Kidney tubule cell (primary cell): ENCODE measurements around the gene ZNHIT6.
"Not testable (repeated sequence)": the region's sequence is repeated elsewhere in the genome, so short reads cannot be mapped to it uniquely, and the experiment has no call there.

Experiments used
- DNase-seq: peaks from one replicate; pipeline ENCODE4 v3.0.0-alpha.2; 2018; ENCODE audit warnings: low spot score

The ZNHIT6 gene

DNA sequence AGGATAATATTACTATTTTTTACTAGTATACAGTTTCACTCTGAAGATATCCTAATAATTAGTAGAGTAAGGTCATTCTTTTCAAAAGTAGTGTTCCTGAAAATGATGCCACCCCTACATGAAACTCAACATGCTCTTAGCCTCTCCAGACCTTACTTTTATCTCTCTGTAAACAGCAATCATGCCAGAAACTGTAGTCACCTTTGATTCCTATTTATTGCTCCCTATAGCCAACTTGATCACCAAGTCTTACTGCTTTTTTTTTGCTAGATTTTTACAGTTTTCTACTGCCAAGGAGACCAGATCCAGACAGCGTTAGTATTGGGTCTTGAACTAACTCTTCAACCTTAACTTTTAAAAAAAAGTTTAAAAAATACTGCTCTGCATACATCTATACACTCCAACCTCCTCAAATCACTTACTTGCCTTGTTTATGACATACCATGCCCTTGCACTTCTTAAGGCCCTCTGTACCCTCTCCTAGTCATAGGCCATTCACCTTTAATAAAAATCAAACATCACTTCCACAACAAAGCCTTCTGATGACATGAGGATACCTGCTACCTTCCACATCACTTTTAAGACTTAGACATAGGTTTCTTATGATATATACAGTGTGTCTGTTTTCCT is 36.1 kb downstream of the ZNHIT6 start:
- DNase-seq = no peak

DNA sequence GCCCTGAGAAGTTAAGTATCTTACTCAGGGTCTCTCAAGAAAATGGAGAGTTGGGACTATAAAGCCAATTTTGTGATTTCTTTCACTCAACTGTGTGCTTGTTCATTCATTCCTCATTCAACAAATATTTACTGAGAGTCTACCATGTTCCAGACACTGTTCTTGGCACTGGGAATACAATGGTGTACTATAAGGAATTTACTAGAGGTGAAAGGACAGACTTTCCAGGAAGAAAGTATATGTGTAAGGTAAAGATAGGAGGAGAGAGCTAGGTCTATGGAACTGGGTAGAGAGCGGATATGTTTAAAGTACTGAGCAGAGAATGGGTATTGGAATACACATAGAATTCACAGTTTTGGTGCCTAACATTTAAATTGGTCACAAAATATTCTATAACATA is 42.3 kb downstream of the ZNHIT6 start:
- DNase-seq = no peak

DNA sequence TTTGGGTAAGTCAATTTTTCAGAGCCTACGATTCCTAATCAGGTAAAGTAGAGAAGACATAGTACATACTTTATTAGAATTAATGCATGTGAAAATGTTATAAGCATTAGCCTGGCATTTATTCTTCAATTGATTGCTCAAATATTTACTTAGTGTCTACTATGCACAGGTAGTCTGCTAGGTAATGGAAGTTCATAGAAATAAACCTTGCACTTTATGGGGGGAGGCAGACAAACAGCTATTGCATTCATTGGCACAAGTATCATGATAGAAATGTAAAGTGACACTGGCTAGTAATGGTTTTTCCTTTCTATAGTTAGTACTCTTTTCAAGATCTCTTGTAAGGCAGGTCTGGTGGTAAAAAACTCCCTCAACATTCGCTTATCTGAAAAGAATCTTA is 44.9 kb downstream of the ZNHIT6 start:
- DNase-seq = no peak

DNA sequence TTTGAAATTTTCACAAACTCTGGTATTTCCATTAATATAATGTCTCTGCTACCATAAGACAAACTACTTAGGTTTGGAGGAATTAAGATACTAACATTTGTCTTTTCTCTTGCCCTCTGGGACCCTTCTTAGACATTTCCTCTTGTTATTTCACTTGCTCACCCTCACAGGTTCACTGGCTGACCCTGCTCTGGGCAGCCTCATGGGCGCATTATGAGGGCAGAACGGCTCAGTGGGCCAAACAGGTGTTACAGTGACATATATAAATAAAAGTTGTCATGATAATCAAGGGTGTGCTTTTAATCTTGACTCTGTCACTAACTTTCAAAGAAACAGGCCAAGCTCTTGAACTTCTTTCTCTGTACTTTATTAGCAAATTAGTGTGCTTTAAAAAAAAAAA is 46.5 kb downstream of the ZNHIT6 start:
- peak; percentile 25 for DNase-seq

DNA sequence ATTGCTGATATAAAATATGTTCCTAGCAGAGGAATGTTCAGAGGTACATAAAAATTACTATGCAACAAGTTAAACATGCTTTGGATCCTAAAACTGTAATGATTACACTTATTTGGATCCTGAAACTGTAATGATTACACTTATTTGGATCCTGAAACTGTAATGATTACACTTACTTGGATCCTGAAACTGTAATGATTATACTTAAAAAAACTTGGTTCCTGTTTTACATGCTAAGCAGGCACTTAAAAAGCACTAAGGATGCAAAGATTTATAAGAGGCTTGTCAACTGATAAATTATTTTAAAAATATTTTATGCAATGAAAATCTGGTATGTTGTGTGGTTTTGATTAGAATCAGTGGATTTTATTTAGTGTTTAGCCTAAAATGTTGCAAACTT is 47.7 kb downstream of the ZNHIT6 start:
- DNase-seq = no peak

DNA sequence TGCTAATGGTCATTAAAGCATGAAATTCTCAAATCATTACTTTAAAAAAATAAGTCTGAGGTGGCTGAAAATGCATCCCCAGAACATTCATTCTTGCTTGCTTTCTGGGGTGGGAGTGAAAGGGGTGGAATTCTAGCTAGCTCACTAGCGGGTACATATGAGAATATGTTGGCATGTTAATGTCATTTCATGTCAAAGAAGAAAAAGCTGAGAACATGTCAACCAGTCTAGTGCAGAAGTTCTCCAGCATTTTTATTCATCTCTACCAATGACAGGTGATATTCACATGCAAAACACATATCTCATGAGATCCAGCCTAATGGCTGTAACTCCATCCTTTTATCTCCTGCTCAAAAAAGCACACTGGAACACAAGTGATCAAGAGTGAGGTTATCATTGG is 49.1 kb downstream of the ZNHIT6 start:
- no peak for DNase-seq

DNA sequence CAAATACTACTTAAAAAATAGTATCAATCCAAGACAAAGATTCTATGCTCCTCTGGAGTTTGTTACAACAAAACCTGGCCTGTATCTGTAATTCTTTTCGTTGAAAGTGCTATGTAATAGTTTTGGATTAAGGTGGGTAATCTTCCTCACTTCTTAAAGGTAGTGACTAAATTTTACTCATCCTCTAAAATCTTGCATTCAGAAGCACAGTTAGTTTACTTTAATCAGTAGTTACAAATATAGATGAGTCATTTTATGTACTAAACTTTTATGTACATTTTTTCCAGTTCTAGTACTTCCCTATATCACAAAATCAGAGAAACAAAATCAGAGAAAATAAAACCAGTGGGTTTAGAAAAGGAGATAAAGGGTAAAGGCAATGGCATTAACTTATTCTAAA is 51.3 kb downstream of the ZNHIT6 start:
- no peak for DNase-seq

DNA sequence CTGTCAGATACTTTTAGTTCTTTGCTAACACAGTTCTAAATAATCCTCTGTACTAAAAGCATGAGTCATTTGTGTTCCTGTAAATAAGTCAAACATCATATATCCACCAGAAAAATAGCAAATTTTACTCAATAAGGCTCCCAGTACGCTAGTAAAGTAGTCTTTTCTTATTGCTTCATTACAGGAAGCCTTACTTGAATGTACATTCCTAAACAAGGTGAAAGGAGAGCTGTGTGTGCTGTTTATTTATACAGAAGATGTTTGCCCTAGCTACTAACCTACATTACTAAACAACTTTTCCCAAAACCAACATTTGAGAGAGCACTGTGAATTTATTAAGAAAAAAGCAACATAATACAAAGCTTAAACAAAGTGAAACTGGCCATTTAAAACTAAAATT is 52.0 kb downstream of the ZNHIT6 start:
- no peak for DNase-seq

DNA sequence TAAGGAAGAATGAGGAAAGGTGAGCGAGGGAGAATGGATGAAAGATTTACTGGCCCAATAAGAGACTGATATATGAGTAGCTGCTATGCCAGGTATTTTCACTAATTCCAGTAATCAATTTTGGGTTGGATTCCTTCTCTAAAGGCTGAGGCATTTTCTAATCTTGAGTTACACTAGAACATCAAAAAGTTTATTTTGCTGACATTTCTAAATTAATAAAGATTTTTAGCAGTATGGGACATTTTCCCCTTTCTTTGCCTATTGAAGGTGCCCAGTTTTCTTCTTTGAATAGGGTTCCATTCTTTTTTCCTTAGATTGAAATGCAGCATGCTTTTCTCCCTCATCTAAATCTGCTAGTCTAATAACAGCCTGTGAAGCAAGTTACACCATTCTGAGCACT is 52.9 kb downstream of the ZNHIT6 start:
- DNase-seq = no peak

DNA sequence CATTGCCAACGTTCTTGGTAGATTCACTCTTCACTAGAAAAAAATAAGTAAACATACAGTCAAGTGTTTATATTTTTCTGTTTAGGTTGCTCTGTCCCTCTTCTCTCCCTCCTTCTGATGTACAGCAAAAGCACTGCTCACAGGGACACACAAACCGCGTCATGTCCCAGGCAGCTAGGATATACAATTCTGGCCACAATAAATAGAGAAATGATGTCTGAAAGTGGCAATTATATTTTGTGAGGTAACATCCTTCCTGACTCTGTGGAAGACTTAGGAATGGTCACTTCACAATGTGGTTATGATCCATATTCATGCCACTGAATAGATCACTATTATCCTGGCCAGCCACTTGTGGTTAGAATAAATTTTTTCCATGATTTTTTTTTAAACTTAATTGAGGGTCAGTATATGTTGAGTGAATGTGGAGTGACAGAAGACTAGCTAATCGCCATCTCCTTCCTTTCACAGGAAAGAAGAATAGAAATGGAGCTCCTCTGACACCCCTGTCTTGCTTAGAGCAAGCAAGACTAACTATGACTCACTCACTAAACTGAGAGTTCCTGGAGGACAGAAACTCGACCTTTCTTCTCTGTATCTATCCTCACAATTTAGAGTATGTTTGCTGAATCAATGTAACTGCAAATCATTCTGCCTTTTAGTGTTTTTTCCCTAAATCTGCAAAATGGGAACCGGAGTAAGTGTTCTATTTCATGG is 54.0 kb downstream of the ZNHIT6 start:
- peak; percentile 56 for DNase-seq

DNA sequence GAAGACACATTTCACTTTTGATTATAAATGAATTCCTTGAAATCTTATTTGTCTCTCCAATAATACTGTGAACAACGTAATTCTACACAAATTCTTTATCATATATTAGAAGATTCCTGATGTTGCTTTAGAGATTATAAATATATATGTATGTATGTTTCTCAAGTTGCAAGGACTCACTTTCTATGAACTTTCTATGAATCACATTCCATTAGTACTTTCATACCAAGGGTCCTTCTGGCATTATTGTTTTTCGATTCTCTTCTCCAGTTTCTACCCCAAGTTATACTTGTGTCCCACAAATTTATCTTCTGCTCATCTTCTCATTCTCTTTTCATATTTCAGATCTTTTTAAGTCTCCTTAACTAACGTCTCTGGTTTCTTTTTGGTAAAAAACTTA is 55.9 kb downstream of the ZNHIT6 start:
- no peak for DNase-seq

DNA sequence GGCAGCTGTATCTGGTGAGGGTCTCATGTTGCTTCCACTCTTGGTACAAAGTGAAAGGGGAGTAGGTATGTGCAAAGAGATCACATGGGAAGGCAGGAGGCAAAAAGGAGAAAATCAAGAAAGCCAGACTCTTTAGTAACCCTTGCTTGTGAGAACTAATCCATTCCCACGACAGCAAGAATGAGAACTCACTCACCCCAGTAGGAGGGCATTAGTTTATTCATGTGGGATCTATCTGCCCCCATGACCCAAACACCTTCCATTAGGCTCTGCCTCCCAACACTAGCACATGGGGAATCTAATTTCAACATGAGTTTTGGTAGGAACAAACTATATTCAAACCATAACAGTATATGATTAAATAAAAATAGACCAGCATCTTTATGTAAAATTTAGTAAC is 57.6 kb downstream of the ZNHIT6 start:
- DNase-seq = no peak

DNA sequence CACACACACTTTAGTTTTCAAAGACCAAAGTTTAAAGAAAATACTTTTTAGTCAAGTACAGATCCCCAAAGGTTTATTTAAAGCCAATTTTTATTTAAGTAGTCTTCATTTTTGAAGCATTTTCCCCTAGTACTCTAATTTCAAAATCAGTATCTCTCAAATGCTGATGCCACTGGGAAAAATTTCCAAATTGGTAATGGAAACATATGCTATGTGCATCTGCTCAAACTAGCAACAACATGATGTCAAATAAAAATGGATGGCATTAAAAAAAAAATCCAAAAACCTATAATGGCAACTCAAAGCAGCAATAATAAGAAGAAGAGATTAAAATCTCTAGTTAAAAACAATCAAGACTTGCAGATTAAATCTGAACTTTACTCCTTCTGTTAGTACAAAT is 58.6 kb downstream of the ZNHIT6 start:
- no peak for DNase-seq

DNA sequence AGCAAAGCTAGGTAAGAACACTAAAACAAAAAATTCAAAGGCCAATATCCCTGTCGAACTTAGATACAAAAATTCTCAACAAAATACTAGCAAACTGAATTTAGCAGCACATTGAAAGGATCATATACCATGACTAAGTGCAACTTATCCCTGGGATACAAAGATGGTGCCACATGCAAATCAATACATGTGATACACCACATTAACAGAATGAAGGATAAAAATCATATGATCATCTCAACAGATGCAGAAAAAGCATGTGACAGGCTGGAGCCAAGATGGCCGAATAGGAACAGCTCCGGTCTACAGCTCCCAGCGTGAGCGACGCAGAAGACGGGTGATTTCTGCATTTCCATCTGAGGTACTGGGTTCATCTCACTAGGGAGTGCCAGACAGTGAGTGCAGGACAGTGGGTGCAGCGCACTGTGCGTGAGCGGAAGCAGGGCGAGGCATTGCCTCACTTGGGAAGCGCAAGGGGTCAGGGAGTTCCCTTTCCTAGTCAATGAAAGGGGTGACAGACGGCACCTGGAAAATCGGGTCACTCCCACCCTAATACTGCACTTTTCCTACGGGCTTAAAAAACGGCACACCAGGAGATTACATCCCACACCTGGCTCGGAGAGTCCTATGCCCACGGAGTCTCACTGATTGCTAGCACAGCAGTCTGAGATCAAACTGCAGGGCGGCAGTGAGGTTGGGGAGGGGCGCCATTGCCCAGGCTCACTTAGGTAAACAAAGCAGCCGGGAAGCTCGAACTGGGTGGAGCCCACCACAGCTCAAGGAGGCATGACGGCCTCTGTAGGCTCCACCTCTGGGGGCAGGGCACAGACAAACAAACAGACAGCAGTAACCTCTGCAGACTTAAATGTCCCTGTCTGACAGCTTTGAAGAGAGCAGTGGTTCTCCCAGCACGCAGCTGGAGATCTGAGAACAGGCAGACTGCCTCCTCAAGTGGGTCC is 66.4 kb downstream of the ZNHIT6 start:
- peak; percentile 27 for DNase-seq

DNA sequence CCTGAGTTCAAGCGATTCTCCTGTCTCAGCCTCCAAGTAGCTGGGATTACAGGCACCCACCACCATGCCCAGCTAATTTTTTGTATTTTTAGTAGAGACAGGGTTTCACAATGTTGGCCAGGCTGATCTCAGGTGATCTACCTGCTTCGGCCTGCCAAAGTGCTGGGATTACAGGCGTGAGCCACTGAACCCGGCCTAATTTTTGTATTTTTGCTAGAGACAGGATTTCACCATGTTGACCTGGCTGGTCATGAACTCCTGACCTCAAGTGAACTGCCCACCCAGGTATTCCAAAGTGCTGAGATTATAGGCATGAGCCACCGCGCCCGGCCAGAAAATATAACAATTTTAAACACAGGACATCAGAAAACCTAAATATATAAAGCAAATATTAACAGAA is 68.3 kb downstream of the ZNHIT6 start:
- not testable (repeated sequence) for DNase-seq

DNA sequence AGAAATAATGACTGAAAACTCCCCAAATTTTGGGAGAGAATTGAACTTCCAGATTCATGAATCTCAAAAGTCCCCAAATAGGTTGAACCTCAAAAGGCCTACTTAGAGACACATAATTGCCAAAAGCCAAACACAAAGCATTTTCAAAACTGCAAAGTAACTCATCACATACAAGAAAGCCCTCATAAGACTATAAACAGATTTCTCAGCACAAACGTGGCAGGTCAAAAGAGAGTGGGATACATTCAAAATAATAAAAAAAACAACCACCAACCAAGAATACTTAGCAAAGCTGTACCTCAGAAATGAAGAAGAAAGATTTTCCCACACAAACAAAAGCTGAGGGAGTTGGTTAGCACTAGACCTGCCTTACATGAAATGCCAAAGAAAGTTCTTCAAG is 69.8 kb downstream of the ZNHIT6 start:
- no peak for DNase-seq

DNA sequence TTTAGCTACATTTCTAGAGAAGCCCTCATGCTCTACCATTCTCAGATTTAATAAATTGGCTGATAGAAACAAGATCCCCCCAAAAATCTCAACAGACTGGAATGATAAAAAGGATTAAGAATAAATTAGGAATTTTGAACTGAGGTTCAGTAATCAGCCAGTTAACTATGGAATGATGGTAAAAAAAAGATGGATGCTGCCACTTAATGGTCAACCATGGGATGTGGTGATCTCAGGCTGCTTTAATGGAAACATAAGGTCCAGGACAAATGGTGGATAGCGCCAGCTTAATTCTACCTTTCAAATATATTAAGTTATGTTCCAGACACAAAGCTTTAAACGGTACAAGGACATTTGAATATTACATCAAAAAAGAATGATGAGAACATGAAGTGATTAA is 77.7 kb downstream of the ZNHIT6 start:
- DNase-seq = no peak

DNA sequence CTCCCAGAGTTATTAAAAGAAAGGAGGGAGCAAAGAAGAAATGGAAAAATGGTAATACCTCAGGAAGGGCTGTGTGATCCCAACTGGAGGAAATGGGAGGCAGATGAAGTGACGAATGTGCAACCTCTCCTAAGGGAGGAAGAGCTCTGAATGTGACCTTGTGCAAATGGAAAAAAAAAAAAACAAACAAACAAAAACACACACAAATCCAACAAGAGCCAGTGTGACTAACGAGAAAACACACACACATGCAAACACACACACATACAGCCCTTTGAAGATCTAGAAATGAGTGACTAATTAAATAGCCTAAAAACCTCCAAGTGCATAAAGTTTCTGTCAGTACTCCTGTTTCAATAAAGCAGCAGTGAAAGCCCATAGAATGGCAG is 78.7 kb downstream of the ZNHIT6 start:
- DNase-seq = peak; percentile 63

DNA sequence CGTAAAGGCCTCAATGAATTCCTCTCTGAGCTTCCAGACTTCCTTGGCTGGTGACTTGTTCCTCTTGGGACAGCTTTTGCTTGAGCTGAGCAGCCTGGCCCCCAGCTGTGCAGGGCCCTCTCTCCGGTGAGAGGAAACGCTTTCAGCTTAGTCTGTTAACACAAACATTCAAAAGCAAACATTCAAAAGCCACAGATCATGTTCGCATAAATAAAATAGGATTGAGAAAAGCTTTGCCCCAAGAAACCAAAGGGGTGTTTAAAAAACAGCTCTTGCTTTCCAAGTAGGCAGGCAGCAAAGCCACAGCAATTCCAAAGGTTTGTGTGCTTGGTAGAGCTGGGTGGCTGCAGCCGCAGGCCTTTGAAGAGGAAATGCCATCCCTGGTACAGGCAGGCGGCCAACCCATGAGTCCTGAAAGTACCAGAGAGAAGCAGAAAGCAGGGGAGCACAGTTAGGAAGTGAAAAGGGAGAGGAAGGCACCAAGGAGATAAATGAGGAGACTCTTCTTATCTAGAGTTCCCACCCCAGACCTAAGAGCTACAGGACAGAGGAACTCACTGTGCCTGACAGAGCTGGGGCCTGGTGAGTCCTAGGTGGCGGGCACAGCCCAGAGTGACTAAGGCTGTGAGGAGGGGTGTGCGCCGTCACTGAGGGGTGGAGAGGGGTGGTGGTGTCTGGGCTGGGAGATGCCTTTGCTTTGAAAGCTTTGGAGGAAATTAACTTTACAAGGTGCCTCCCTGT is 79.3 kb downstream of the ZNHIT6 start:
- peak; percentile 86 for DNase-seq

DNA sequence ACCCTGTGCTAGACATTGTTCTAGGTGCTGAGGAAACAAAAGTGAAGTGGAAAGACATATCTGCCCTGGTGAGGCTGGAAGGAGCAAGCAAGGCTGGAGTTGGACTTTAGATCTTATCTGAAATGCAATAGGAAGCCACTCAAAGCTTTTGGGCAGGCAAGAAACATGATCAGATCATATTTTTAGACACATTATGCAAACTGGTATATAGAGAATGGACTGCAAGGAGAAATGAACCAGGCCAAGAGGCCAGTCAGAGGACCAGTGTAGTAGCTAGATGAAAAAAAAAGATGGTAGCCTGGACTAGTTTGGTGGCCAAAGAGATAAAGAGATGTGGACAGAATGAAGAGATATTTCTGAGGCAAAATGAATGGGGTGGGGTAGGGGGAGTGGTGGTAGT is 81.4 kb downstream of the ZNHIT6 start:
- no peak for DNase-seq

DNA sequence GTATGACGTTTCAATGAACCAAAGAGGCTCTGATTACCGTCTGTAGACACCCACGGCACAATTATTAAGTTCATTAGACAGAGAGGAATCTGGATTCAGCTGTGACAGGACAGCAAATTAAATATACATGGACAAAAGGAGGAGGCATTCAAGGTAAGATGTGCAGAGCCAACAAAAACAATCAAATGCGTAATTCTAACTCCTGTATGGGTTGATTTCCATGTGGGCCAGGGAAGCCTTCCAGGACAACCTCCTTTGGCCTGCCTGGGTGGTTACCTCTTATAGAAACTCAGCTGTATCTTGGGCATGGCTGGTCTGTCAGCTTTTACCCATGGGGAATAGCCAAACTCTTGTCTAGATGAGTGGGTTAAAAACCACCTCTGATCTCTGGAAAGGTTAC is 83.9 kb downstream of the ZNHIT6 start:
- no peak for DNase-seq

DNA sequence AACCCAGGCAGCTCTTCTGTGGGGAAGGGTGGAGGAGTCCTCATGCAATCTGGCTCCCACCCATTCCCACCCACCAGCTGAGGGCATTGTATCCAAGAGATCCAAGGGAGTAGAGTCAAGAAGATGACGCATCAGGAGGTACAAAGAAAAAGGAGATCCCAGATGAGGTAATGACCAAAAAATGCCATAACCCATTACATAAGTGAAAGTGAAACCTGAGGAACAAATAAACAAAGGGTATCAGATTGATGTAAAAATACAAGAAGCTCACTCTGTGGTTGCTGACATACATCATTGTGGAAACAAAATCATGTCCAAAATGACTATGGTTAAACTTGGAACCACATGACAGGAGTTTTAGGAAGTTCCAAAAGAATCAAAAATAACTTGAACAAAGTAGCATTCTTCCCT is 85.2 kb downstream of the ZNHIT6 start:
- peak; percentile 94 for DNase-seq
